HG02642 (cell line): ENCODE measurements around the gene SLC25A41.
A peak's percentile ranks its signal among the peaks of the same experiment; 100 is the strongest.

Source experiments
- ATAC-seq: cut with Tn5 transposase; IDR thresholded peaks from one replicate; pipeline ENCODE4 v1.9.1; 2021; ENCODE audit warnings: mild to moderate bottlenecking; ENCODE audit not compliant: unreplicated experiment, poor library complexity

Gene SLC25A41

DNA sequence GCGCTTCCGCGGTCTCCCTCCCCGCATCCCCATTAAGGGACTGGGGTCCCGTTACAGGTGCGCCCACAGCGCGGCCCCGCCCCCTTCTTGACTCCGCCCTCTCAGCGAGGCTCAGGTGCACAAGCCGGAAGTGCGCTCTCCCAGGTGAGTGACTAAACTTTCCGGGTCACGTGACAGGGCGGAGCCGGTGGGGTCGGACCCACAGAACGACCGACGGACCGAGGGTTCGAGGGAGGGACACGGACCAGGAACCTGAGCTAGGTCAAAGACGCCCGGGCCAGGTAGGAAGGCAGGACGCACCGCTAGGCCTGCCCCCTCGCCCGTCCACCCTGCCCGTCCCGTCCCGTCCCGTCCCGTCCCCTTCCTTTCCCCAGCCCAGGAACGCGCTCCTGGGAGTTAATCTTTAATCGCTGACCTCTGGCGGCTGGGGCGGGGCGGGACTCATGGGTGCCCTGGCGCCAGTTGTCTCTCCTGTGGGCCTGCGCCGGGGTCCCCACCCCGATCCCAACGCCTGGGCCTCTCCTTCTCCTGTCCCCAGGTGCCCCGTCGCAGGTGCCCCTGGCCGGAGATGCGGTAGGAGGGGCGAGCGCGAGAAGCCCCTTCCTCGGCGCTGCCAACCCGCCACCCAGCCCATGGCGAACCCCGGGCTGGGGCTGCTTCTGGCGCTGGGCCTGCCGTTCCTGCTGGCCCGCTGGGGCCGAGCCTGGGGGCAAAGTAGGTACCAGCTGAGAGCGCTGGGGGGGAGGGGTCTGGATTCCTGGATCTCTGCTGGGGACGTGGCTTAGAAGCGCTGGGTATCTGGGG lies 30.7 kb upstream of the SLC25A41 start, which contains the start of gene CRB3:
TSS of gene CRB3 (plus strand) at position 202 of the 804 bp plus-strand sequence. CDS start at position 633, 431 bp downstream.
- no peak for ATAC-seq

DNA sequence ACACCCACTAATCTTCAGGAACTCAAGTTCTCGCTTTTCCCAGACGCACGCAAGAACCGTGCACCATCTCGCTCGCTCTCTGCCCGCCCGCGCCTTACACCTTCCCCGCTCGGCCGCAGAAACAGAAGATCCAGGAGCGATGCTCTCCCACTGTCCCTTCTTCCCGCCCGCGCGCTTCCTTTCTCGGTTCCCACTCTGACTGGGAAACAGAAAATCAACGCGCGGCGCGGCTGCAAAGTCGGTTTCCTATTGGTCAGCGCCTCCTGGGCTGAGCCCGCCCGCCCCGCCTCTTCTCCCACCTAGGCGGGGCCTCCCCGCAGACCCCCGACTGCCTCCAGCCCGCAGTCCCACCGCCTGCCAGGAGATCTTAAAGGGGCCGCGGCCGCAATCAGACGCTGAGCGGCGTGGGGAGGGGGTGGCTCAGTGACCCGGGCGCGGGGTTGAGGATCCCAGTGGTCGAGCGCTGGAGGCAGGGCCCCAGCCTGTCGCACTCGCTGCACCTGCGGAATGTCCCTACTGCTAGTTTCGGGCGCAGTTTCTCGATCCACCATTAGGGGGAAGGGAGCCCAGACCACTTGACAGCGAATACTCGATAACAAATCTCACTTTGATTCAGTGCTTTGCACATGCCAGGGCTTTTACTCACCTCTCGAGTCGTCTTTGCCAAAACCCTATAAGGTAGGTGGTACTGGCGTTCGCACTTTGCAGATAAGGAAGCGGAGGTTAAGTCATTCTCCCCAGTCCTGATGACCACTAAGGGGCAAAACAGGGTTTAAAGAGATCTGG lies 26.7 kb upstream of the SLC25A41 start:
- peak; percentile 83 for ATAC-seq

- ATAC-seq, result peak; percentile 42
Observed at GRCh38 chr19:6459262-6460098, 25.9 kb upstream of the SLC25A41 start, which contains the start of gene SLC25A23. SLC25A23 (minus strand) TSS chr19:6459792; CDS start chr19:6459628, 164 bp downstream.

DNA sequence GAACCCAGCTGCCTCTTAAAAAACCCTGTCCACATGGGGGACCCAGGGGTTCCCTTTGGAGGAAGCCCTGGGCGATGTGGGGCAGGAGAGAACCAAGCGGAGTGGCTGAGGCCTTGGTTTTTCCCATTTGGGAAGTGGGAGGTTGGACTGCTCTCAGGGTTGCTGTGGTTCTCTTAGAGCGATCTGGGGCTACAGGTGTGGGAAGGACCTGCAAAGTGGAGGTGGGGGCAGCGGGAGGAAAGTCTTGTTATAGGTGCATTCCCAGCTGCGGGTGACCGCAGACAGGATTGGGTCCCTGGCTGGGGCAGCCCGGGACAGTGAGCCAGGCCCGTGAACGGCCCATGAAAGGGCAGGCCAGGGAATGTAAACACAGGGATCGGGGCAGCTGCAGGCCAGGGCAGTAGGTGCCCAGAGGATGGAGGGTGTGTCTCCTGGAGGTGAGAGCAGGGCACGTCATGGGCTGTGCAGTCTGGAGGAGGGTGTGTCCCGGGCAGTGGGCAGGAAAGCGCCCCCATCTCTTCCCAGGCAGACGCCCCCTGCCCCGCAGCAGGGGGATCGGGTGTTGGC lies 25.2 kb upstream of the SLC25A41 start:
- ATAC-seq, result no peak

DNA sequence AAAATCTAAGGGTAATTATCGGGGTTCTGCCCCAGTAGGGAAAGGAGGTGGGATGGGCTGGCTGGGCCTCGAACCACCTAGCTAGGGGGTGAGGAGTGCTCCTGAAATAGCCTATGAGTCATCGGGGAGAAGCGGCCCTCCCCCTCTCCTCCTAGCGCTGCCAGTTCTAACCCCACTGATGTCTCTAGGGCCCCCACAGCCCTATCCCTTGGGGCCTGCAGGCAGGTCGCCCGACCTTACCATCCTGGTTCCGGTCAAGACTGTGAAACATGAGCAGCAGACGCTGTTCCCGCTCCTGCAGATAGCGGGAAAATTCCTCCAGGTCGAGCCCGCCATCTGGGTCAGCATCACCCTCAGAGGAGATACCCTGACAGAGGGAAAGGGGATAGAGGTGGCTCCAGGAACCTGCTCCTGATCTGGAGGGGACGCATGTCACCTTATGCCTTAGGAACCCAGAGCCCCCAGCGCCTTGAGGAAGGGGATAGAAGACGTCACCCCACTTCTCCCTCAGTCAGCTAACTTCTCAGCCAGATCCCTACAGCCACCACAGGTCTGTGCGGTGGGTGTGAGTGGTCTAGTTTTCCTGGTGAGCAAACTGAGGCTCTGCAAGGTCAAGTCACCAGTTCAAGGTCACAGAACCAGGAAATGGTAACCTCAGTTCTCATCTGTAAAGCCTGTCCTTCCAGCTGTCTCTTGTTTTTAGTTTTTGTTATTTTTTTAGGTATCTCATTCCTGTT lies 24.6 kb upstream of the SLC25A41 start:
- no peak for ATAC-seq

DNA sequence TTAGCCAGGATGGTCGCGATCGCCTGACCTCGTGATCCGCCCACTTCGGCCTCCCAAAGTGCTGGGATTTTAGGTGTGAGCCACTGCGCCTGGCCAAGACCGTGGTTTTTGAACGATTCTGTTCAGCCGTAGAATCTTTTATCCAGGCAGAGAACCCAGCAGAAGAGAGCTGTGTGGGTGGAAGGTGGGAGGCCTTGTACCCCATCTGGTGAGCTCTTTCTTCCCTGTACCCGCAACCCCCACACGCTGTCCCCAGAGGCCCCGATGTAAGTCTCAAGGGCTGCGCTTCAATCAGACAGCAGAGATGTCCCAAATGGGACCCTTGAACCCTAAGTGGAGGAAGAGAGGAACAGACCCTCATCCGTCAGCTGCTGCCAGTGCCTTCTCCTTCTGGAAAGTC lies 22.4 kb upstream of the SLC25A41 start:
- ATAC-seq, result no peak

DNA sequence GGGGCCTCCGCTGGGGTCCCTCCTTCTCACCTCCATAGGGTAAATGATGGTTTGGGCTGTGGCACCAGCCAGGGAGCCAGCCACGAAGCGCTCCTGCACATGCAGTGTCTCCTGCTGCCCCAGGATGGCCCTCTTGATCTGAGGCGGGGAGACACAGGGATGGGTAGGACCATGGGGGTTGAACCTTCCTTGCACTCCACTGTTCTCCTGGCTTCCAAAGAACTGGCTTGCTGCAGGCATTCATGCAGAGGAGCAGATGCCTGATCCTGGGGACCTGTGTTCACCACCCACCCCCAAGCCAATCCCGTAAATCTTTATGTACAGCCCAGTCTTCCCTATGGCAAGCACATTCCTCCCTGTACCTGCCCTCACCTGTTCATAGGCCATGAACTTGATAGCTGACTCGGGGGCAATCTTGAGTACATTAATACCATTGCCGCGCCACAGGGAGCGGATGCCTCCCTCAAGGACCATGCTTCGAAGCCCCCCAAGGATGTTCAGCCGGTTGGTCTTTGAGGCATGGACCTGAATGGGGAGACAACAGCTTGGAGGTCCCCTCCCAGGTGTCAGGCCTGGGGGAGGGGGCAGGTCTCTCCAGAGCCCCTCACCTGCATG lies 20.5 kb upstream of the SLC25A41 start:
- ATAC-seq, result no peak

DNA sequence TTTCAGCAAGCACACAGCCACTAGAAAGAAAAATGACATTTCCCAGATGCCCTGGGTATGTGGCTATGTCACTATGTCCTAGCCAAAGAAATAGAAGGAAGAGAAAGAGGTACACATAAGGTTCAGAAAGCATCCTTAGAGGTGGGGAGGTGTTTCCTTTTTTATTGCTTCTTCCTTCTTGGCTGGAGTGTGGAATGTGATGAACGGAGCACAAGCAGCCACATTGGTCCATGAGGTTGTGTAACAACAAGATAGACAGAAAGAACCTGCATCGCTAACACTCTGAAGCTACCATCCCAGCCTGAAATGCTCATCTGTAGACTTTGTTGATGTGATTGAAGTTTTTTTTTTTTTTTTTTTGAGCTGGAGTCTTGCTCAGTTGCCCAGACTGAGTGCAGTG lies 19.3 kb upstream of the SLC25A41 start:
- no peak for ATAC-seq

GRCh38 chr19:6452223-6452614 lies 18.7 kb upstream of the SLC25A41 start:
- no peak for ATAC-seq

DNA sequence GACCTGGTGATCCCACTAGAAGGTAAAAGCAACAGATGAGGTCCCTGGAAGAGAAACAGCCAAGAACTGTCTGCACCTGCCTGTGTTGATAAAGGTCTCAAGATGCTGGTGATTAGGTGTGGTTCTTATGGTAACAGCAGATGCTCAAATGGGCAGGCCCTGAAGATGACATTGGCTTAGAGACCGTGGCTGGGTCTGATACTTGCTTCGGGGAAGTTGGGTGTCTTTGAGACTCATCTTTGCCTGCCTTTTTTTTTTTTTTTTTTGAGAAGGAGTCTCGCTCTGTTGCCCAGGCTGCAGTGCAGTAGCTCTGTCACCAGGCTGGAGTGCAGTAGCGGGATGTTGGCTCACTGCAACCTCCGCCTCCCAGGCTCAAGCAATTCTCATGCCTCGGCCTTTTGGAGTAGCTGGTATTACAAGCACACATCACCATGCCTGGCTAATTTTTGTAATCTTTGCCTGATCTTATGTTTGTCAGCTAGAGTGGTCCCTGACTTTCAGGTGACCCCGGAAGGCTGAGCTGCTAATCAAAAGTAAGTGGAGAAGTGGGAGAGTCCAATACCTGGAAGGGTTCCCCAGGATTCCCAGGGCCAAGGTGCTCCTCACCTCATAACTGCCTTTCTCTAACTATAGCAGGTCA lies 18.1 kb upstream of the SLC25A41 start:
- no peak for ATAC-seq

- ATAC-seq, result no peak
Observed at GRCh38 chr19:6450166-6450565, 16.6 kb upstream of the SLC25A41 start.

- no peak for ATAC-seq
Observed at GRCh38 chr19:6448045-6448444, 14.5 kb upstream of the SLC25A41 start.

GRCh38 chr19:6446452-6446851 lies 12.9 kb upstream of the SLC25A41 start:
- no peak for ATAC-seq

- no peak for ATAC-seq
Observed at GRCh38 chr19:6443986-6444385, 10.4 kb upstream of the SLC25A41 start.

GRCh38 chr19:6442087-6442688 lies 8.6 kb upstream of the SLC25A41 start:
- no peak for ATAC-seq

- ATAC-seq, result no peak
Observed at GRCh38 chr19:6440905-6441304, 7.3 kb upstream of the SLC25A41 start.

- no peak for ATAC-seq
Observed at GRCh38 chr19:6439743-6440142, 6.2 kb upstream of the SLC25A41 start.

DNA sequence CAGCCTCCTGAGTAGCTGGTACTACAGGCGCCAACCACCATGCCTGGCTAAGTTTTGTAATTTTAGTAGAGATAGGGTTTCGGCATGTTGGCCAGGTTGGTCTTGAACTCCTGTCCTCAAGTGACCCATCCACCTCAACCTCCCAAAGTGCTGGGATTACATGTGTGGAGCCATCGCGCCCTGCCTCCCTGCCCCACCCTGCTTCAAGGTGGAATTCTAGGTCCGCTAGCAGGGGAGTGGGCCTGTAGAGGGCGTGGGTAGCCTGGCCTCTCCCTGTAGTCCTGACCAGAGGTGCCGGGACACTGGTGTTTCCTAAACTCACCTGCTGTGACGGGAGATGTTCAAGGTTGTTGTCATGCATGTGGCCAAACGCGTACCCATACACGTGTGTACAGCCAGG lies 398 bp downstream of the SLC25A41 start:
- no peak for ATAC-seq
